Measurements from ENCODE around the gene ZNF43. TPM values are rescaled to one million over a fixed set of nuclear protein-coding genes. Genes with fewer than 3 reads are reported as not detected.
"Not testable (repeated sequence)": the region's sequence is repeated elsewhere in the genome, so short reads cannot be mapped to it uniquely, and the experiment has no call there.

Gene ZNF43
- 4.1 TPM for polyA plus RNA-seq (2013, experiment 1 of 2; ENCODE audit: insufficient read length)
- 3.4 TPM for polyA plus RNA-seq (2013, experiment 2 of 2; ENCODE audit: insufficient read length)

DNA sequence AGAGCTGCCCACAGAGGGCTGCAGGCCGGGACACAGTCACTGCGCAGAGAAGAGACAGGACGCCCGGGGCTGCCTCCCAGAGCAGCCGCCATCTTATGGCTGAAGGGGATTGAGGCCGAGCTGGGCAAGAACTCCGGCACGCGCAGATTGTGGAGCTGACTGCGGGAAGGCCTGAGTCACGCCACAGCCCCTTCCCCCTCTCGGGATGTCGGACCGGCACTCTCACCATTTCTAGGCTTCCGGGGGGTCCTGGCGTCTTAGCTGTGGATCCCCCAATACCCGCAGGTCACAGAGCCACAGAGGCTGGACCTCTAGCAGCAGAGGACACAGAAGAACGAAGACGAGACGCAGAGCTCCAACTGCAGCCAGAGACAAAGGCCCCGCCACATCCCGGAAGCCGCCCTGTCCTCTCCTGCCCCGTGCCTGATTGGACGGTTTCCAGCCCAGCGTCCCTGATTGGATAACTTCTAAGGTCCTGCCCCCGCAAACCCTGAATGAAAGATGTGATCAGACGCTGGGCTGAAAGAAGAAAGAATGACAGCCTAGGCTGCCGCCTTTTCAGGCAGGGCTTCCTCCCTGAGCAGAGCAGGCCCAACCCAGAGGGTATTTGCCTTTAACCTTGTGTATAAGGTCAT is at the start of gene ZNF43:
Gene ZNF43 (minus strand): TSS at position 373 of the 635 bp plus-strand sequence. CDS start 144 bp downstream, at position 229.
- peak; percentile 97 for DNase-seq

DNA sequence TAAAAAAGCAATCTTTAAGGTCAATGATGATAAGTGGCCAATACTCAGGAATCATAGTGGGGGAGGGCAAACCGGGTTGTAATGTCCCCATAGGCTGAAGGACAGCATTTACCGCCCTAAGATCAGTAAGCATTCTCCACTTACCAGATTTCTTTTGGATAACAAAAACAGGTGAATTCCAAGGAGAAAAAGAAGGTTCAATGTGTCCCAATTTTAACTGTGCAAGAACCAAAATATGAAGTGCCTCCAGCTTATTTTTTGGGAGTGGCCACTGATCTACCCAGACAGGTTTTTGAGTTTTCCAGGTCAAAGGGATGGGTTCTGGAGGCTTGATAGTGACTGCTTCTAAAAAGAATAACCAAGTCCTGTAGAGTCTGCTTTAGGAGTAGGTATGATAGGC is 49.5 kb upstream of the ZNF43 start:
- not testable (repeated sequence) for DNase-seq

DNA sequence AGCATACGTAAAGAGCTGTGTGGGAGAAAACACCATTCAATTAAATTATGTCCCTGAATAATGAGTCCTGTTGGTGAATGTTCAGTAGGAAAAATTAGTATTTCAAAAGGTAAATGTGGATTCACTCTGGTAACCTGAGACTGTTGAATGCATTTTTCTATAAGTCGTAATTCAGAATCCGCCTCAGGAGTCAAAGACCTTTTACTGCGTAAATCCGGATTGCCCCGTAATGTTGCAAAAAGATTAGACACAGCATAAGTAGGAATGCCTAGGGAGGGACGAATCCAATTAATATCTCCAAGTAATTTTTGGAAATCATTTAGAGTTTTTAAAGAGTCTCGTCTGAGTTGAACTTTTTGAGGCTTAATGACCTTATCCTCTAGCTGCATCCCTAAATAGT is 48.8 kb upstream of the ZNF43 start:
- not testable (repeated sequence) for DNase-seq

DNA sequence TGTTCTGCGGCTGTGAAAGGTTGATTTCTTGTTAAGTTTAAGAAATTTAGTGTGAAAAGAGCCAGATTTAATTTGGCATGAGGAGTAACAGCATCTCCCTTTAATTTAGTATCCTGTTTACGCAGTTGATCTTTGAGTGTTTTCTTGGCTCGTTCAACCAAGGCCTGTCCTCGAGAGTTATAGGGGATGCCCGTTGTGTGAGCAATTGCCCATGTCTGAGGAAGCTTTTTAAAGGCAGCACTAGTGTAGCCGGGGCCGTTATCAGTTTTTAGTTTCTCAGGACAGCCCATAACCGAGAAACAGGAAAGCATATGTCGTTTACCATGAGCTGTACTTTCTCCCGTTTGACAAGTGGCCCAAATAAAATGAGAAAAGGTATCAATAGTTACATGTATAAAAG is 47.5 kb upstream of the ZNF43 start:
- DNase-seq, result no peak

DNA sequence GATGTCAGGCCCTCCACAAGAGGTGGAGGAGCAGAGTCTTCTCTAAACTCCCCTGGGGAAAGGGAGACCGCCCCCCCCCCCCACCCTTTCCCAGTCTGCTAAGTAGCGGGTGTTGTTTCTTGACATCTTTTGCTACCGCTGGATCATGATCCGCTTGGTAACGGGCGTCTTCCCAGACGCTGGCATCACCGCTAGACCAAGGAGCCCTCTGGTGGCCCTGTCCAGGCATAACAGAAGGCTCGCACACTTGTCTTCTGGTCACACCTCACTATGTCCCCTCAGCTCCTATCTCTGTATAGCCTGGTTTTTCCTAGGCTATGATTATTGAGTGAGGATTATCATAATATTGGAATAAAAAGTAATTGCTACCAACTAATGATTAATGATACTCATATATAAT is 44.8 kb upstream of the ZNF43 start:
- not testable (repeated sequence) for DNase-seq

DNA sequence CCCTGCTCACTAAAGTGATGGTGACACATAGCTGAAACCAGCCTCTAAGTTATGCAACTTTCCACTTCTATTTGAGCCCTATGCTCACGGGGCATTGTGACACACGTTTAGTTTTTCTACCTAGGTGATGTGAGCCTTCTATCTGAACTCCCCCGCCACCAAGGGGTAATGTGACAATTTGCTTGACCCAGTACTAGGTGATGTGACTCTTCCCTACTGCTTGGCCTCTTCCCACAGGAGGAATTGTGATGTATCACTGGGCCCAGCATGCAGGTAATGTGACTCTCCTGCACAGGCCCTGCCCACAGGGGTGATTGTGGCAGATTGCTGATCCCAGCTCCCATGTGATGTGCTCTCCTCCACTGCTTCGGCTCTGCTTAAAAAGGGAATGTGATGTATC is 42.7 kb upstream of the ZNF43 start:
- no peak for DNase-seq

DNA sequence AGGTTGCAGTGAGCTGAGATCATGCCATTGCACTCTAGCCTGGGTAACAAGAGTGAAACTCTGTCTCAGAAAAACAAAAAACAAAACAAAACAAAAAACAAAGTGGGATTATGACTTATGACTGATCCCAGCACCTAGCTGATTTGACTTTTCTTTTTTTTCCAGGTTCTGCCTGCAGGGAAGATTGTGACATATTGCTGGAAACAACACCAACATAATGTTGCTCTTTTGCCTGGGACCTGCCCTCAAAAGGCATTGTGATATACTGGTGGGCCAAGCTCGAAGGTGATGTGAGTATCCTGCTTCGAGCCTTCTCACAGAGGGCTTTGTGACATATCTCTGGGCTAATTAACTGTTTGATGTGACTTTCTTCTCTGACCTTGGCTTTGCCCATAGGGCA is 42.0 kb upstream of the ZNF43 start:
- DNase-seq, result no peak

DNA sequence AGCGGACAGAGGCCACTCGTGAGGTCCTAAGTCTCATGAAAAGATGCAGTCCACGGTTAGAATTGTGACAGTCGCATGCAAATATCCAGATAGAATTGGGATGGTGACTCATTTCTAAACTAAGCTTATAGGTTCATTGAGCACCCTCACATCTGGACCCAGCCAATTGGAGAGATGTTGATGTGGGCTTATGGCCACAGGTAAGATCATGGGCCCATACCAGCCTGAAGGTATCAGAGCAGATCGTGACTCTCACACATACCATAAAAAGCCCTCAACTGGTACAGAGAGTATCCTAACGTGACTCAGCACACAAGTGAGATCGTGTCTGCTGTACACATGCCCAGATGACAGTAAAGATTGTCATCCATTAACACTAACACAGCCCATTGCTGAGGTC is 40.6 kb upstream of the ZNF43 start:
- DNase-seq, result not testable (repeated sequence)

DNA sequence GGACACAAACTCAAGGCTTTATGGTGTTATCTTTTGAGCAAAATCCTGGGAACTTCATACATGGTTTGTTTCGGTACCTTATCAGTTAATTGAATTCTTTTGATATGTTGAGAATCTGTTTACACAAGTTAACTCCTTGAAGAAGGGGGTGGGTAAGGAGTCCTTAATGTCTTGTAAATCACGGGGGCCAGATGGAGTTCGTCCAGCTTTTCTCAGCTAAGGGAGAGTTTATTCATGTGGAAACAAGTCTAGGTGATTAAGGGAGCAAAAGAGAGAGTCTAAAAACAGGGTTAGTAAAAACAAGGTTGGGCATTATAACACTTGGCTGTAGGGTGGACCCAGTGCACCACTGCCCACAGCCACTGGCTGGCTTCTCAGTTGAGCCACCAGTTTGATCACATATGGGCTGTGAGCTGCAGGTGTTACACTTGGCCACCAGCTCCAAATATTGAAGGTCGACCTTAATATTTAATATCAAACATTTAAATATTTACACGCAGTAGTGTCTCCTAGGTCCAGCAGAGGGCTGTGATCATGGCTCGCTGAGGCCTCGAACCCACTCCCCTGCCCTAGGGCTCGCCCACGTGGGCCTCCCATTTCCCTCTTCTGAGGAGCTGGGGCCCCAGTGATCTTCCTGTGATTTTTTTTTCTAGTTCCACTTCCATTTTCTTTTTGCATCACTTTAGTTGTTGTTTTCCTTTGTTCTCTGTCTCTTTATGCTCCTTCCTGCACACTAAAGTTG is 21.0 kb upstream of the ZNF43 start:
- no peak for DNase-seq

DNA sequence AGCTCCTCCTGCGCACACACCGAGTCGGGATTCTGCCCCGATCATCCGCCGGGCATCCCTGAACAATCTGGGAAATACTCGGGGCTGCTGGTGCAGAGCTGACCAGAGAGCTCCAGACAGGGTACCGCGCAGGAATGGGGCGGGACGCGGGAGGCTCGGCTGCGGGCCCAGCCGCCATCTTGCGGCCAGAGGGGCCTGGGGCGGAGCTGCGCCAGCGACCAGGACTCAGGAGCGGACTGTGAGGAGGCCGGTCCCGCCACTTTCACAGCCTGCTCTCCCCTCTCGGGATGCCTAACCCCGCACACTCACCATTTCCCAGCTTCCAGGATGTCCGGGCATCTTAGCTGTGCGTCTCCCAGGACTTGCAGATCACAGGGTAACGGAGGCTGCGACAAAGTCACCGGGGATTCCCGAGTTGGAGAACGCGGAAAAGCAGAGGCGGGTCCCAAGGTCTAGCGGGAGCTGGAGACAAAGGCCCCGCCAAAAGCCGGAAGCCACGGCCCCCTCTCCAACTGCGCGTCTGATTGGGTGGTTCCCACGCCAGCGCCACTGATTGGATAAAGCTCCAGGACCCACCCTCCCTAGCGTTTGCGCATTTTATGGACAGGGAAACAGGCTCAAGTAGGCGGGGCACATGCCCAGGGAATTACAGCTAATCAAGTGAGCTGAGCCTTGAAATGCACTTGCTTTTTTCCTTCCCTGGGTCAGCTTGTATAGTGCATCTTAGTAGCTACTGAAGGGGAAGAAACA is 15.8 kb upstream of the ZNF43 start:
- peak; percentile 94 for DNase-seq

DNA sequence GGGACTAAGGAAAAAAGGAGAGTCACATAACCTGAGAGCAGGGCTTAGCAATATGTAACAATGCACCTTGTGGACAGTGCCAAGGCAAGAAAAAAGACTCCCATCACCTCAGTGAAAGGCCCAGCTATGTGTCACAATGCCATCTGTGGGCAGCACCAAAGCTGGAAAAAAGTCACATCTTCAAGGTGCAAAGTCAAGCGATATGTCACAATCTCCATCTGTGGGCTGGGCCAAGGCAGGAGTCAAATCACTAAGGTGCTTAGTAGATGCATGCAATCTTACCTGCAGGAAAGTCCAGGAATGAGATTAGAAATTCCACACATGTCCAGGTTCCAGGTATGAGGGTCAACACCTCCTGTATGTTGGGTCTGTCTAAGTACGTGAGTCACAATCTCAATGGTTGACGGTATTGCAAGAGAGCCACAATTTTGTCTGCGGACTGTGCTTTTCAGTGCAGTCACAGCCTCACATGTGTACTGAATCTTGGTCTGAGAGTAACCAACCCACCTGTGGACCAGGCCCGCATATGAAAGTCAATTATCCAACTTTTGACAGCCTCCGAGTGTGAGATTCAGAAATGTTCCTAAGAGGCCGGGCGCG is 14.8 kb upstream of the ZNF43 start:
- DNase-seq, result no peak

DNA sequence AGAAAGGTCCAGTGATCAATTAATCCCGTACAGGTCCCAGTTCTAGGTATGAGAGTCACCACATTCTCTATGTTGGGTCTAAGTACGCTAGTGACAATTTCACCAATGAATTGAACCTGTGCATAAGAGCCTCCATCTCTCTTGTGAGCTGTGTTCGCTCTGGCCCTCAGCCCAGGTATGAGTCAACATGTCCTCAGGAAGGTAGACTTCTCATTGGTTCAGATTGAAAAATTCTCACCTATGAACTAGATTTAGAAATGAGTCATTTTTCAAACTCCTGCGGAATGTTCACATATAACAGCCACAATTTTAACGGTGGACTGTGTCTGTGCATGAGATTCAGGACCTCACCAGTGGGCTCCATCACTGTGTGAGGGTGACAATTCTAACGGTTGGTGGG is 12.7 kb upstream of the ZNF43 start:
- peak; percentile 16 for DNase-seq

DNA sequence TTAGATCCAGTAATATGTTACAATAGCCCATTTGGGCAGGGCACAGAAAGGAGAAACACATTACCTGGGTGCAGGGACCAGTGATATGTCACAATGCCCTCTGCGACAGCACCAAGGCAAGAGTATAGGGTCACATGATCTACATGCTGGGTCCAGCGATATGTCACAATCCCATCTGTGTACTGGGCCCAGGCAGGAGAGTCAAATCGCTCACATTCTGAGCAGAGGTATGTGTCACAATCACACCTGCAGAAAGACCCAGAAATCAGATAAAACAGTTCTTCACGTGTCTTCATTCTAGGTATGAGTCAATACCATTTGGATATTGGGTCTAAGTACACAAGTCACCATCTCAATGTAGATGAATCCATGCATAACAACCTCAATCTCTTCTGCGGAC is 7.1 kb upstream of the ZNF43 start:
- DNase-seq, result no peak

DNA sequence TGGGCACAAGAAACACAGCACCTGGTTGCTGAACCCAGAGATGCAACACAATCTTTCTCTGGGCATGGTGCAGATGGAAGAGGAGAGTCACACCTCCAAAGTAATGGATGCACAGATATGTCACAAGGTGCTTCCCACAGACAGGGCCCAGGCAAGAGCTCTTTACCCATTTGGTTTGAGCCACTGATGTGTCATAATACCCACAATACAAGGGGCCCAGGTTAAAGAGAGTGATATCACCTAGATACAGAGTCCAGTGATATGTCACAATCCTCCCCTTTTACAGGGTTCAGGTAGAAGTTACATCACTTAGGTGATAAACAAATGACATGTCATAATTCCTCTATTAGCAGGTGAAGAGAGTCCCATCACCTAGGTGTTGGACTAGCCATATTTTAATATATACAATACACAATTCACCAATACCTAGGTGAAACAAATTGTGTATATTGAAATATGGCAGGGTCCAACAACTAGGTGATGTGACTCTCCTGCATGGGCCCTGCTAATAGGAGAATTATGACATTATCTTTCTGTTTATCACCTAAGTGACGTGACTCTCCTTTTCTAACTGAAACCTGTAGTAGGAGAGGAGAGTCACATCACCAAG is 5.6 kb upstream of the ZNF43 start:
- DNase-seq, result no peak

DNA sequence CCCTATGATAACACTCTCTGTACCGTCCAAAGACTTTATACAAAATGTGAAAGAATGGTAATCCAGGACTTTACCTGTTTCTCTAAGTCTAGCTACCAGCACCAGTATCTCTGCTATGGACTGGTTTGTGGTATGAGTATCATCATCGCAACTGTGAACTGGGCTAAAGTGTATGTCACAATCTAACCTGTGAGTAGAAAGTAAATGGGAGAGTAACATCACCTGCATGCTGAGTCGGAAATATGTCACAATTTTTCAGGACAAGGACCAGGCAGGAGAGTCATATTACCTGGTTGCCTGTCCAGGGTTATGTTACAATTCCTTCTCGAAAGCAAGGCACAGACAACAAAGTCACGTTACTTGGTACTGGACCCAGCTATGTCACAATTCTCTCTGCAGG is 5.1 kb upstream of the ZNF43 start:
- DNase-seq, result no peak

DNA sequence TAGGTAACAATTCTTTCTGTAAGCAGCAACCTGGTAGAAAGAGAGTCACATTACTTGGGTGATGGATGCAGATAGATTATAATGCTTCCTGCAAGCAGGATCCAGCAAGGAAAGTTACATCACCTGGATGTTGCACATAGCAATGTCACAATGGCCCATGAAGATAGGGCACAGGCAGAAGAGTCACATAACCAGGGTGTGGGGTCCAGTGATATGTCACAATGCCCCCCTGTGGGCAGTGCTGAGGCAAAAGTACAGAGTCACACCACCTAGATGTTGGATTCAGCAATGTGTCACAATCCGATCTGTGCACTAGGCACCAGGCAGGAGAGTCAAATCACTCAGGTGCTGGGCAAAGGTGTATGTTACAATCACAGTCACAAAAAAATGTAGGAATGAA is 4.0 kb upstream of the ZNF43 start:
- no peak for DNase-seq

DNA sequence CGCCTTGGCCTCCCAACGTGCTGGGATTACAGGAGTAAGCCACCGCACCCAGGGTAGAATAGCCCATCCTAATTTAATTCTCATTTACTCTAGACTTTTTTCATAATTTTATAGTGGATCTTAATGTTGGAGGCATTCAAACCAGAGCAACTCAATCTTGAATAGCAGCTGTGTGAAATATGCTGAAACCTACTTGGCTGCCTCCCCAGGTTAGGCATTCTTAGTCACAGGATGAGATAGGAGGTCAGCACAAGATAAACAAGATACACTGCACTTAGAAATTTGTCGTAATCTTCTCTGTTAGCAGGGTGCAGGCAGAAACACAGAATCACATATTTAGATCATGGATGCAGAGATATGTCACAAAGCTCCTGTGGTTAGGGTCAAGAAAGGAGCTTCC is 2.7 kb upstream of the ZNF43 start:
- no peak for DNase-seq

DNA sequence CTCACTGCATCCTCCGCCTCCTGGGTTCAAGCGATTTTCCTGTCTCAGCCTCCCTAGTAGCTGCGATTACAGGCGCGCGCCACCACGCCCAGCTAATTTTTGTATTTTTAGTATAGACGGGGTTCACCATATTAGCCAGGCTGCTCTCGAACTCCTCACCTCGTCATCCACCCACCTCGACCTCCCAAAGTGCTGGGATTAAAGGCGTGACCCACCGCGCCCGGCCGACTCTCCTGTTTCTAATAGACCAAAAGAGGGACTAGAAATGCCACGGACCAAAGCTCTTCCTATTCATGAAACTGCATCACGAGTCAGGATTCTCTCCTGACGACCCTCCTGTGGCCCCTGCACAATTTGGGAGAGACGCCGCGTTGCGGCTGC is 563 bp downstream of the ZNF43 start:
- no peak for DNase-seq

DNA sequence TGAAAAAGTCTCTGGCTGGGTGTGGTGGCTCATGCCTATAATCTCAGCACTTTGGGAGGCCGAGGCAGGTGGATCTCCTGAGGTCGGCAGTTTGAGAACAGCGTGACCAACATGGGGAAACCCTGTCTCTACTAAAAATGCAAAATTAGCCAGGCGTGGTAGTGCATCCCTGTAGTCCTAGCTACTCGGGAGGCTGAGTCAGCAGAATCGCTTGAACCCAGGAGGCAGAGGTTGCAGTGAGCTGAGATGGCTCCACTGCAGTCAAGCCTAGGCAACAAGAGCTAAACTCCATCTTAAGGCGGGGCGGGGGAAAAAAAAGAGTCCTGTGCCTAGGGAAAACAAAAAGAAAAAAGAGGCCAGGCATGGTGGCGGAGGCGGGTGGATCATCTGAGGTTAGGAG is 2.2 kb downstream of the ZNF43 start:
- no peak for DNase-seq

DNA sequence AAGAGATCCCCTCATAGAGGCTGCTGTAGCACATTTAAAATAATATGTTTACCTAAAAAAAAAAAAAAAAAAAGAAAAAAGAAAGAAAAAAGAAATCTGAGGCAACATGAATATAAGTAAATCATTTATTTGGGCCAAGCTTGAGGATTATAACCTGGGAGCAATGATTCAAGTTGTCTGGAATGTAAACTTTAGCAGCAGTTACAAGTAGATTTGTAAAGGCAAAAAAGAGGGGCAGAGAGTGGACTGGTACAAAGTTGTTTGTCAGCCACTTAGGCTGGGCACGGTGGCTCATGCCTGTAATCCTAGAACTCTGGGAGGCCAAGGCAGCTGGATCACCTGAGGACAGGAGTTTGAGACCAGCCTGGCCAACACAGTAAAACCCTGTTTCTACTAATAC is 11.3 kb downstream of the ZNF43 start:
- no peak for DNase-seq

DNA sequence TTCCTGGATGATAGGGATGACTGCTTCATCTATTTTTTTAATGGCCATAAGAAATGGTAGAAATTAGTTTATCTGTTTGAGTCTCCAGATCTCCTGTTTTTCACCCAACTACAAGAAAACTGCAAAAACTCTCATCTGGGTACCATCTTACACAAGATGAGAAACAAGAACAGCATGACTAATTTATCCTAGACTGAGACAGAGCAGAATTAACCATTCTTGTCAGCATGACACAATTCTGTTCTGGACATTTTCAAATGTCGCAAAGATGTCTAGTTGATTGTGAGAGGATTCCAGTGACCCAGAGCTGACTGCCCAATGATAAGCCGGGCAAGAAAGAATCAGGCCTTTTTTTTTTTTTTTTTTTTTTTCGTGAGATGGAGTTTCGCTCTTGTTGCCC is 12.8 kb downstream of the ZNF43 start:
- DNase-seq, result no peak

DNA sequence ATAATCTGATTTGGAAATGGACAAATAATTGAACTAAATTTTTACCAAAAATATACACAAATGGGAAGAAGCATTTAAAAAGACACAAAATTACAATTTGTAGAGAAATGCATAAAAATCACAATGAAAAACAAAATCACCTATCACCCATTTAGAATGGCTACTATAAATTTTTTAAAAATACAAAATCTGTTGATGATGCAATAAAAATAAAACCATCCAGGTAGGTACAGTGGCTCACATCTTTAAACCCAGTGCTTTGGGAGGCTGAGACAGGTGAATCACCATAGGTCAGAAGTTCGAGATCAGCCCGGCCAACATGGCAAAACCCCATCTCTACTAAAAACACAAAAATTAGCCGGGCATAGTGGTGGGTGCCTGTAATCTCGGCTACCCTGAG is 23.5 kb downstream of the ZNF43 start:
- DNase-seq, result no peak
